HTERT RPE-1 (cell line): ENCODE data around the gene LDB2.

Experiments
- in situ Hi-C: fragments of 300-500 bp; cut with MboI; formaldehyde crosslinking; loops from 4 replicates; pipeline ENCODE4 v1.14.3; 2020; ENCODE audit warnings: low sequenced_read_pairs

The LDB2 gene

GRCh38 chr4:16844816-16845586 is 53.4 kb downstream of the LDB2 start:
- in situ Hi-C loops = no loop called here

GRCh38 chr4:16843831-16844508 is 54.5 kb downstream of the LDB2 start:
- in situ Hi-C loops = no loop called here

- in situ Hi-C loops = no loop called here
These were observed 60.1 kb downstream of the LDB2 start for GRCh38 chr4:16838226-16838875.

GRCh38 chr4:16837475-16837874 is 61.0 kb downstream of the LDB2 start:
- in situ Hi-C loops = no loop called here

- in situ Hi-C loops = no loop called here
These were observed 62.1 kb downstream of the LDB2 start for GRCh38 chr4:16836324-16836723.

GRCh38 chr4:16835597-16836247 is 62.7 kb downstream of the LDB2 start:
- in situ Hi-C loops = no loop called here

GRCh38 chr4:16834814-16835213 is 63.6 kb downstream of the LDB2 start:
- in situ Hi-C loops = no loop called here

- in situ Hi-C loops = no loop called here
These were observed 64.7 kb downstream of the LDB2 start for GRCh38 chr4:16833722-16834121.

- in situ Hi-C loops = no loop called here
These were observed 68.4 kb downstream of the LDB2 start for GRCh38 chr4:16830081-16830480.

GRCh38 chr4:16827794-16828724 is 70.4 kb downstream of the LDB2 start:
- in situ Hi-C loops = no loop called here

- in situ Hi-C loops = no loop called here
These were observed 71.4 kb downstream of the LDB2 start for GRCh38 chr4:16827045-16827444.

- in situ Hi-C loops = no loop called here
These were observed 72.0 kb downstream of the LDB2 start for GRCh38 chr4:16826406-16826910.

- in situ Hi-C loops = no loop called here
These were observed 74.1 kb downstream of the LDB2 start for GRCh38 chr4:16824278-16824806.

GRCh38 chr4:16820329-16820728 is 78.1 kb downstream of the LDB2 start:
- in situ Hi-C loops = no loop called here

- in situ Hi-C loops = no loop called here
These were observed 78.8 kb downstream of the LDB2 start for GRCh38 chr4:16819652-16820051.

- in situ Hi-C loops = no loop called here
These were observed 80.4 kb downstream of the LDB2 start for GRCh38 chr4:16818005-16818404.

GRCh38 chr4:16817286-16817685 is 81.2 kb downstream of the LDB2 start:
- in situ Hi-C loops = no loop called here

- in situ Hi-C loops = no loop called here
These were observed 84.1 kb downstream of the LDB2 start for GRCh38 chr4:16814361-16814760.

- in situ Hi-C loops = no loop called here
These were observed 86.4 kb downstream of the LDB2 start for GRCh38 chr4:16812041-16812440.

GRCh38 chr4:16809943-16810342 is 88.5 kb downstream of the LDB2 start:
- in situ Hi-C loops = no loop called here
